H1 (cell line): ENCODE measurements around the gene C17orf50. TPM values are rescaled to one million over a fixed set of nuclear protein-coding genes. Genes with fewer than 3 reads are reported as not detected.
"Not testable (repeated sequence)": the region's sequence is repeated elsewhere in the genome, so short reads cannot be mapped to it uniquely, and the experiment has no call there.

ENCODE experiments used
- CTCF ChIA-PET: fragments of 300-600 bp; sonication (Branson Sonifier 250); formaldehyde crosslinking; loops from one replicate; lab custom pipeline; 2021; ENCODE audit not compliant: partially characterized antibody; lab: Charles Lee
- POLR2A ChIA-PET: fragments of 300-600 bp; sonication (Branson Sonifier 250); formaldehyde crosslinking; loops from one replicate; lab custom pipeline; 2021; ENCODE audit warnings: inconsistent platforms; ENCODE audit not compliant: partially characterized antibody; lab: Charles Lee
- DNase-seq, 2 experiments: peaks; one replicate each; pipeline versions ENCODE4 v3.0.0 to v3.0.0-alpha.2; 2010 to 2022; ENCODE audit warnings: low spot score in 2 of 2, low read depth in 1 of 2, mixed read lengths in 1 of 2
- FAIRE-seq: peaks from 2 replicates; lab custom pipeline; 2011; peaks lifted over from hg19 to GRCh38; lab: Jason Lieb, UNC
- H2AFZ ChIP-seq: 2 replicates; pipeline ENCODE4 v1.8.1; 2012; ENCODE audit warnings: low read length, inconsistent platforms
- H2AK5ac ChIP-seq: 2 replicates; pipeline ENCODE4 v1.6.1; 2013; ENCODE audit warnings: low read depth, low read length
- H2BK120ac ChIP-seq: replicated peaks from 2 replicates; pipeline ENCODE3; 2013; ENCODE audit warnings: low read depth, low read length, inconsistent platforms
- H2BK12ac ChIP-seq: 2 replicates; pipeline ENCODE4 v1.6.1; 2013; ENCODE audit warnings: low read depth, low read length
- H2BK15ac ChIP-seq: 2 replicates; pipeline ENCODE4 v1.6.1; 2013; ENCODE audit warnings: low read length
- H2BK20ac ChIP-seq: 2 replicates; pipeline ENCODE4 v1.6.1; 2013; ENCODE audit warnings: low read length
- H2BK5ac ChIP-seq: 2 replicates; pipeline ENCODE4 v1.6.1; 2013; ENCODE audit warnings: low read depth, low read length
- H3K14ac ChIP-seq: 2 replicates; pipeline ENCODE4 v1.6.1; 2013; ENCODE audit warnings: inconsistent platforms; ENCODE audit not compliant: insufficient read length
- H3K18ac ChIP-seq: 2 replicates; pipeline ENCODE4 v1.6.1; 2013; ENCODE audit warnings: low read length; ENCODE audit errors: extremely low read depth
- H3K23ac ChIP-seq: 2 replicates; pipeline ENCODE4 v1.6.1; 2013; ENCODE audit warnings: inconsistent platforms; ENCODE audit not compliant: insufficient read length
- H3K23me2 ChIP-seq: 2 replicates; pipeline ENCODE4 v1.6.1; 2013; ENCODE audit warnings: low read depth, low read length
- H3K27ac ChIP-seq: 2 replicates; pipeline ENCODE4 v1.6.1; 2011; ENCODE audit warnings: low read depth, low read length, inconsistent platforms
- H3K27me3 ChIP-seq, 4 experiments: replicated peaks in 1 of 4; 1 replicate in 1 of 4; 2 replicates in 3 of 4; pipeline versions ENCODE4 v1.6.1 to v1.8.1; 2011 to 2013; ENCODE audit warnings: low read length in 3 of 4, mild to moderate bottlenecking in 3 of 4, inconsistent platforms in 2 of 4, mixed read lengths in 2 of 4, moderate library complexity in 1 of 4; ENCODE audit not compliant: control insufficient read depth in 3 of 4, insufficient read depth in 3 of 4; ENCODE audit errors: extremely low read depth in 1 of 4
- H3K36me3 ChIP-seq, 4 experiments: 2 replicates each; pipeline versions ENCODE4 v1.6.1 to v1.8.1; 2011 to 2013; ENCODE audit warnings: mild to moderate bottlenecking in 4 of 4, low read length in 3 of 4, moderate library complexity in 2 of 4, control low read depth in 1 of 4, inconsistent platforms in 1 of 4; ENCODE audit not compliant: insufficient read depth in 4 of 4, control insufficient read depth in 2 of 4
- H3K4ac ChIP-seq: replicated peaks from 2 replicates; pipeline ENCODE3; 2013; ENCODE audit warnings: low read length, low read depth, mixed read lengths, inconsistent platforms; ENCODE audit not compliant: insufficient read length
- H3K4me1 ChIP-seq, 4 experiments: replicated peaks in 1 of 4; 1 replicate in 1 of 4; 2 replicates in 3 of 4; pipeline versions ENCODE4 v1.6.1 to v1.8.1; 2011 to 2013; ENCODE audit warnings: low read length in 3 of 4, inconsistent platforms in 2 of 4, mixed read lengths in 1 of 4; ENCODE audit not compliant: insufficient read depth in 4 of 4, control insufficient read depth in 3 of 4
- H3K4me2 ChIP-seq, 2 experiments: 2 replicates each; pipeline versions ENCODE4 v1.6.1 to v1.8.1; 2011 to 2013; ENCODE audit warnings: low read depth in 2 of 2, low read length in 2 of 2, control low read depth in 1 of 2, inconsistent platforms in 1 of 2, mild to moderate bottlenecking in 1 of 2; ENCODE audit not compliant: insufficient read depth in 1 of 2
- H3K4me3 ChIP-seq, 4 experiments: fragments of 200-600, 300-600 bp in 1 of 4; sonication (generic), shearing (Covaris generic), sonication (Bioruptor Twin) in 1 of 4; 2 replicates each; pipeline versions ENCODE4 v1.5.1 to v1.8.1; 2011 to 2016; ENCODE audit warnings: low read length in 4 of 4, low read depth in 3 of 4, control low read depth in 2 of 4, inconsistent platforms in 2 of 4, mild to moderate bottlenecking in 2 of 4, mixed read lengths in 1 of 4, moderate library complexity in 1 of 4; ENCODE audit not compliant: insufficient read depth in 2 of 4; ENCODE audit errors: extremely low read depth in 1 of 4
- H3K56ac ChIP-seq: replicated peaks from 2 replicates; pipeline ENCODE3; 2013; ENCODE audit warnings: low read depth, mild to moderate bottlenecking, mixed read lengths, low read length, inconsistent platforms; ENCODE audit not compliant: insufficient read length
- H3K79me1 ChIP-seq: 2 replicates; pipeline ENCODE4 v1.6.1; 2013; ENCODE audit warnings: low read depth, low read length, control low read depth
- H3K79me2 ChIP-seq, 2 experiments: 2 replicates each; pipeline versions ENCODE4 v1.6.1 to v1.8.1; 2012 to 2013; ENCODE audit warnings: low read length in 2 of 2, mild to moderate bottlenecking in 2 of 2, inconsistent platforms in 1 of 2; ENCODE audit not compliant: insufficient read depth in 2 of 2, control insufficient read depth in 1 of 2
- H3K9ac ChIP-seq, 4 experiments: replicated peaks in 1 of 4; 1 replicate in 1 of 4; 2 replicates in 3 of 4; pipeline versions ENCODE4 v1.6.1 to v1.8.1; 2011 to 2013; ENCODE audit warnings: low read depth in 3 of 4, low read length in 3 of 4, control low read depth in 2 of 4, mild to moderate bottlenecking in 2 of 4, moderate library complexity in 2 of 4, inconsistent platforms in 1 of 4; ENCODE audit errors: extremely low read depth in 1 of 4
- H3K9me3 ChIP-seq, 2 experiments: 2 replicates each; pipeline versions ENCODE4 v1.6.1 to v1.8.1; 2012 to 2013; ENCODE audit warnings: mild to moderate bottlenecking in 2 of 2, moderate library complexity in 2 of 2, control low read depth in 1 of 2, inconsistent platforms in 1 of 2, low read depth in 1 of 2, low read length in 1 of 2, mixed read lengths in 1 of 2; ENCODE audit not compliant: insufficient read depth in 2 of 2
- H4K20me1 ChIP-seq, 2 experiments: replicated peaks in 1 of 2; 2 replicates each; pipeline versions ENCODE3 to v1.8.1; 2011 to 2013; ENCODE audit warnings: inconsistent platforms in 2 of 2, low read length in 2 of 2, mild to moderate bottlenecking in 1 of 2; ENCODE audit not compliant: insufficient read depth in 2 of 2, control insufficient read depth in 1 of 2
- H4K5ac ChIP-seq: 2 replicates; pipeline ENCODE4 v1.6.1; 2013; ENCODE audit warnings: low read length, low read depth, mixed read lengths, inconsistent platforms; ENCODE audit not compliant: insufficient read length
- H4K8ac ChIP-seq: 2 replicates; pipeline ENCODE4 v1.8.0; 2013; ENCODE audit warnings: mild to moderate bottlenecking, moderate library complexity, low read length, inconsistent platforms; ENCODE audit not compliant: insufficient read depth; ENCODE audit errors: extremely low read depth
- H4K91ac ChIP-seq: replicated peaks from 2 replicates; pipeline ENCODE3; 2013; ENCODE audit warnings: low read length, mixed read lengths, inconsistent platforms; ENCODE audit not compliant: insufficient read length
- WGBS, 2 experiments: shearing (Covaris generic) in 1 of 2; methylation state at CpG; one replicate each; pipeline versions ENCODE4 v1.1.6 to v1.1.7; 2013 to 2015; ENCODE audit warnings: low lambda C conversion rate in 2 of 2, mixed read lengths in 2 of 2, inconsistent platforms in 1 of 2, low coverage in 1 of 2, missing lambda C conversion rate in 1 of 2; ENCODE audit not compliant: insufficient replicate concordance in 2 of 2, insufficient coverage in 1 of 2, insufficient read length in 1 of 2; ENCODE audit errors: extremely low coverage in 1 of 2, missing lambda C conversion rate in 1 of 2; 5-methylcytosine and 5-hydroxymethylcytosine counted together
- polyA plus RNA-seq, 7 experiments: library from polyadenylated mRNA; depleted of rRNA in 3 of 7; stranded (reverse) in 5 of 7; unstranded in 2 of 7; fragments of >200 nt in 5 of 7; fragments of 200-250 nt in 2 of 7; gene quantifications; 1 replicate in 5 of 7; 2 replicates in 1 of 7; 4 replicates in 1 of 7; pipeline versions ENCODE4 v1.2.1 to v1.2.3, GENCODE V29; 2011 to 2013; ENCODE audit warnings: missing spikeins in 2 of 7, mixed read lengths in 2 of 7
- total RNA-seq: library from RNA; stranded (reverse); fragmentation: NEBNext Ultra II Directional; extraction: Animal tissue kit (Norgen Biotek cat#: 25700); gene quantifications from 2 replicates; pipeline ENCODE4 v1.2.1, GENCODE V29; 2021

C17orf50 gene
- total and polyA plus RNA-seq, 2 of the 8 experiments (the other 6 are each of a cell fraction or from before 2014, with no cell fraction given): 0.12 TPM; not detected in 1

GRCh38 chr17:35751541-35751940 is 9.1 kb upstream of the C17orf50 start:
- not testable (repeated sequence) for H3K4me3 ChIP-seq, H3K23me2 ChIP-seq, H2AFZ ChIP-seq, H3K27ac ChIP-seq, H2BK5ac ChIP-seq, H3K18ac ChIP-seq, H2BK120ac ChIP-seq, H2AK5ac ChIP-seq, H2BK12ac ChIP-seq, H3K36me3 ChIP-seq, H3K56ac ChIP-seq, H4K20me1 ChIP-seq, FAIRE-seq, H2BK20ac ChIP-seq, H2BK15ac ChIP-seq, H3K23ac ChIP-seq, H3K79me2 ChIP-seq, H4K91ac ChIP-seq, H3K79me1 ChIP-seq, H3K14ac ChIP-seq, H3K9ac ChIP-seq, H3K4me2 ChIP-seq, H3K9me3 ChIP-seq, DNase-seq, H3K4ac ChIP-seq, H4K5ac ChIP-seq, H4K8ac ChIP-seq
- WGBS, 2 experiments: 86% methylated on average over 3 of the region's 4 CpGs; no CpG with 5 or more reads in 1 of the 2 experiments
- peaks cover 2 to 19% (median 12%) of the 10 kb centered on the region in 4 experiments; a peak in 6 of 7 replicates for H3K27me3 ChIP-seq
- CTCF ChIA-PET: interaction anchor here (1.0 to 8.4 kb wide), 3 partner anchors 11 to 160 kb away, joined by 3 to 83 read pairs (median 3); partner anchors contain the start of gene C17orf50
- POLR2A ChIA-PET: interaction anchor here (1.4 kb wide), 1 partner anchor 13 kb away, joined by 5 read pairs; no protein-coding TSS in a partner anchor
- peaks cover 0 to 12% (median 5%) of the 10 kb centered on the region in 4 experiments; a peak in 5 of 7 replicates for H3K4me1 ChIP-seq
